Fibroblast of skin of right biceps (primary cell): ENCODE measurements around the gene YPEL1.

Experiments used
- DNase-seq: peaks from one replicate; pipeline ENCODE4 v3.0.0-alpha.2; 2013

Gene YPEL1

DNA sequence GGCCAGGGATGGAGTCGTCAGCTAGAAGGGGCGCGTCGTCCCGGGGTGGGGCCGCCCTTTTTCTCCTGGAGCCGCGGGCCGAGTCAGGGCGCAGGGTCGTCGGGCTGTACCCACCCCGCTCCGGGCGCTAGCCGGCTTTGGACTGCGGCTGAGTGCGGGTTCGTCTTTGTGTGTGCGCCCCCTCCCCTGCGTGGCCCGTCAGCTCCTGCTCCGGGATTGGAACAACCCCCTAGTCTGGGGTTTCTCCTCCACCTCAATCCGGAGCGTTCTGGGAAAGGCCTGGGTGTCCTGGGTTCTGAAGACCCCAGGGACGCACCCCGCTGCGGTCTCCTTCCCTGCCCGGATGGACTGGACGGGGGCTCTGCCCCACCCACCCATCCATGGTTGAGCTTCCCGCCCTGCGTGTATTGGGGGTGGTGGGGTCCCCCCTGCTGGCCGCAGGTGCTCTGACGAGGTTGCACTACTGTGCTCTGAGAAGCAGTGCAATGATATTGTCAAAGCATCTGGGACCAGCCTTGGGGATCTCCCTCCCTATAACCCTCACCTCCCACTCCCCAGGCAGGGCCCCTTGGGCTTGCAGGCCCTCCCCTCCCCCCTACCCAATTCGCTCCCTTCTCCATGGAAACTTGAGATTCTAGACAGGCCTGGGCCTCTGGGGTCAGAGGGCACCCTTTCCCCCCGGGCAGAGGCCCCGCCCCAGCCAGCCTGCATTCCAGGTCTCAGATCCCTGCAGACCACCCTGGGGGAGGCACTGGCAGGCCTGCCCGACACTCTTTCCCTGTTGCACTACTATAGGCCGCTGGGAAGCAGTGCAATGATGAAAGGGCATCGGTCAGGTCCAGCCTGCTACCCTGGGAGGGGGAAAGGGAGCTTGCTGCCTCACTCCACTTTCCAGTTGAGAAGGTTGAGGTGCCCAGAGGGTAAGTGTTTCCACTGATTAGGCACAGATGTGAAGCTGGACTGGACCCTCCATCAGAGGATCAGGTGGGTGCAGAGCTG is 82.7 kb downstream of the YPEL1 start:
- DNase-seq = no peak

GRCh38 chr22:21652010-21652546 is 83.5 kb downstream of the YPEL1 start:
- DNase-seq = peak; percentile 90

GRCh38 chr22:21651521-21652009 is 84.0 kb downstream of the YPEL1 start:
- DNase-seq = no peak

- no peak for DNase-seq
Measured at GRCh38 chr22:21650823-21651520, 84.6 kb downstream of the YPEL1 start.

- DNase-seq = no peak
Measured at GRCh38 chr22:21650280-21650679, 85.3 kb downstream of the YPEL1 start.
